ENCODE measurements around the gene GSTM5.
"Not testable (repeated sequence)": the region's sequence is repeated elsewhere in the genome, so short reads cannot be mapped to it uniquely, and the experiment has no call there.

- not testable (repeated sequence) for TF ChIP-seq POLR2A, CTCF (IDR thresholded peaks at IDR 0.05)
These were observed 26.7 kb upstream of the GSTM5 start for GRCh38 chr1:109685399-109685798.

All from adrenal gland (tissue), 5 donors.